Liver (tissue), 9 donors: ENCODE results near the gene CITED1. TPM values are rescaled to one million over a fixed set of nuclear protein-coding genes. Genes with fewer than 3 reads are reported as not detected.

Experiments used
- DNase-seq: peaks from one replicate; pipeline ENCODE4 v3.0.0-alpha.2; 2017; ENCODE audit warnings: low spot score
- H3K27ac ChIP-seq, 2 donors: one replicate each; pipeline ENCODE4 v1.7.0; 2013; ENCODE audit warnings: inconsistent platforms in 2 of 2, low read length in 2 of 2, control low read depth in 1 of 2, low read depth in 1 of 2, mild to moderate bottlenecking in 1 of 2
- H3K27me3 ChIP-seq, 4 donors: one replicate each; pipeline versions ENCODE4 v1.6.1 to v1.7.0; 2013; ENCODE audit warnings: low read length in 3 of 4, inconsistent platforms in 1 of 4, mild to moderate bottlenecking in 1 of 4, moderate library complexity in 1 of 4; ENCODE audit not compliant: control insufficient read depth in 4 of 4, insufficient read depth in 4 of 4
- H3K36me3 ChIP-seq, 4 donors: one replicate each; pipeline versions ENCODE4 v1.6.1 to v1.7.0; 2013; ENCODE audit warnings: low read length in 3 of 4, mild to moderate bottlenecking in 3 of 4, low read depth in 1 of 4, moderate library complexity in 1 of 4; ENCODE audit not compliant: control insufficient read depth in 4 of 4, insufficient read depth in 3 of 4
- H3K4me1 ChIP-seq, 4 donors: one replicate each; pipeline versions ENCODE4 v1.6.1 to v1.7.0; 2013; ENCODE audit warnings: low read length in 3 of 4, mild to moderate bottlenecking in 3 of 4, moderate library complexity in 1 of 4; ENCODE audit not compliant: control insufficient read depth in 4 of 4, insufficient read depth in 4 of 4
- H3K4me3 ChIP-seq, 3 donors: one replicate each; pipeline versions ENCODE4 v1.6.1 to v1.7.0; 2013; ENCODE audit warnings: low read length in 3 of 3, control low read depth in 1 of 3, low read depth in 1 of 3, mild to moderate bottlenecking in 1 of 3
- H3K9ac ChIP-seq, 2 donors: one replicate each; pipeline ENCODE4 v1.7.0; 2013; ENCODE audit warnings: low read length in 2 of 2, mild to moderate bottlenecking in 2 of 2, moderate library complexity in 2 of 2, control low read depth in 1 of 2, low read depth in 1 of 2
- H3K9me3 ChIP-seq, 4 donors: one replicate each; pipeline versions ENCODE4 v1.6.1 to v1.7.0; 2013; ENCODE audit warnings: low read length in 3 of 4; ENCODE audit not compliant: control insufficient read depth in 4 of 4
- EGR1 ChIP-seq, 2 donors: IDR thresholded peaks; 2 replicates each; pipeline ENCODE4 v1.6.1; 2016 to 2018; ENCODE audit warnings: antibody characterized with exemption in 2 of 2, low read depth in 2 of 2
- FOXA1 ChIP-seq: IDR thresholded peaks from 2 replicates; pipeline ENCODE4 v1.6.1; 2016; ENCODE audit warnings: antibody characterized with exemption
- FOXA2 ChIP-seq: IDR thresholded peaks from 2 replicates; pipeline ENCODE4 v1.6.1; 2016; ENCODE audit warnings: antibody characterized with exemption
- GABPA ChIP-seq, 2 donors: IDR thresholded peaks in 1 of 2; conservative IDR thresholded peaks in 1 of 2; 2 replicates each; pipeline ENCODE4 v1.6.1; 2016; ENCODE audit warnings: antibody characterized with exemption in 2 of 2, mild to moderate bottlenecking in 1 of 2, moderate library complexity in 1 of 2
- HNF4A ChIP-seq, 2 donors: conservative IDR thresholded peaks; 2 replicates each; pipeline ENCODE4 v1.6.1; 2016; ENCODE audit warnings: antibody characterized with exemption in 2 of 2, mild to moderate bottlenecking in 2 of 2
- HNF4G ChIP-seq: IDR thresholded peaks from 2 replicates; pipeline ENCODE4 v1.6.1; 2016; ENCODE audit warnings: antibody characterized with exemption
- JUND ChIP-seq, 2 donors: IDR thresholded peaks; 2 replicates each; pipeline ENCODE4 v1.6.1; 2016; ENCODE audit warnings: antibody characterized with exemption in 2 of 2
- NR2F2 ChIP-seq: IDR thresholded peaks from 2 replicates; pipeline ENCODE4 v1.6.1; 2016; ENCODE audit warnings: antibody characterized with exemption
- RAD21 ChIP-seq, 2 donors: IDR thresholded peaks; 2 replicates each; pipeline ENCODE4 v1.6.1; 2016; ENCODE audit warnings: antibody characterized with exemption in 2 of 2, mild to moderate bottlenecking in 2 of 2
- RXRA ChIP-seq, 2 donors: IDR thresholded peaks; 2 replicates each; pipeline ENCODE4 v1.6.1; 2017 to 2018; ENCODE audit warnings: antibody characterized with exemption in 2 of 2, mild to moderate bottlenecking in 1 of 2
- SP1 ChIP-seq: IDR thresholded peaks from 2 replicates; pipeline ENCODE4 v1.6.1; 2018; ENCODE audit warnings: antibody characterized with exemption, mild to moderate bottlenecking
- TAF1 ChIP-seq: conservative IDR thresholded peaks from 2 replicates; pipeline ENCODE4 v1.6.1; 2016; ENCODE audit warnings: antibody characterized with exemption, mild to moderate bottlenecking
- YY1 ChIP-seq: IDR thresholded peaks from 2 replicates; pipeline ENCODE4 v1.6.1; 2016; ENCODE audit warnings: antibody characterized with exemption, mild to moderate bottlenecking
- WGBS: extraction: QIAGEN DNeasy Blood & Tissue Kit; methylation state at CpG from one replicate; pipeline ENCODE4 v1.1.7; 2013; 5-methylcytosine and 5-hydroxymethylcytosine counted together
- polyA plus RNA-seq, 2 donors: library from polyadenylated mRNA; stranded (reverse) in 1 of 2; unstranded in 1 of 2; fragments of 200-250 nt in 1 of 2; fragments of >200 nt in 1 of 2; fragmentation: Nextera tagmentation in 1 of 2; extraction: Ambion mirVana in 1 of 2; gene quantifications; one replicate each; pipeline versions ENCODE4 v1.2.1 to v1.2.3, GENCODE V29; 2013 to 2015
- total RNA-seq, 2 donors: library from RNA; depleted of rRNA; stranded (reverse); fragments of >200 nt; gene quantifications; one replicate each; pipeline ENCODE4 v1.2.3, GENCODE V29; 2014
- TF ChIP-seq, protein P1 (sequence below): IDR thresholded peaks from 2 replicates; pipeline ENCODE4 v1.6.1; 2016; ENCODE audit warnings: antibody characterized with exemption, mild to moderate bottlenecking
- TF ChIP-seq, protein P2 (sequence below): fragments of 150-350 bp; IDR thresholded peaks from 2 replicates; pipeline ENCODE4 v1.5.1; 2017; ENCODE audit warnings: improper control_type of control experiment, low read depth, low read length; ENCODE audit not compliant: missing input control
- TF ChIP-seq, protein P3 (sequence below): IDR thresholded peaks from 2 replicates; pipeline ENCODE4 v1.6.1; 2016; ENCODE audit warnings: antibody characterized with exemption
- TF ChIP-seq, protein P4 (sequence below): IDR thresholded peaks from 2 replicates; pipeline ENCODE4 v1.6.1; 2016; ENCODE audit warnings: antibody characterized with exemption
- TF ChIP-seq, protein P5 (sequence below): IDR thresholded peaks from 2 replicates; pipeline ENCODE4 v1.6.1; 2016; ENCODE audit warnings: antibody characterized with exemption
- donor health status: healthy.
- donor health status: healthy.
- donor health status: healthy.
- donor health status: healthy.
- donor health status: healthy.

CITED1 gene
- total and polyA plus RNA-seq, 4 donors, result 0.09 TPM; not detected in 3

DNA sequence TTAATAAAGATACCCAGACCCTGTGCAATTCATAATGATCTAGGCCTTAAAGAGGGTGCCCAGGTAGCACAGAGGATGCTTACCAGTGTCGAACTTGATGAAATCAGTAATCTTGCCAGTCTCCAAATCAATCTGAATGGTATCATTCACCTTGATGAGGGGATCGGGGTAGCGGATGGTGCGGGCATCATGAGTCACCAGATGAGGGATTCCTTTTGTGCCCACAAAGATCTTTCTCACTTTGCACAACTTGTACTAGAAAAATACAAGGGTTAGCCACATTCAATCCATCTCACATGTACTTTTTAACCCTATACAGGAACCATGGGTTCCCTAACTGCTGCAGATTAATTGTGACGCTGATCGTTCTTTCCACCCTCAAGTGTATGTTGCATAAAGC is 32.0 kb downstream of the CITED1 start:
- WGBS, result 96% methylated on average over 6 of the region's 6 CpGs
- Histone ChIP-seq H3K9ac (no peak overlapping the region), H3K27ac (no peak overlapping the region), H3K36me3 (peaks cover 10 to 67% (median 48%) of the 10 kb centered on the region in 4 donors), H3K9me3 (no peaks in the 10 kb centered on the region), H3K27me3 (no peaks in the 10 kb centered on the region), H3K4me1 (peaks cover 0 to 8% (median 7%) of the 10 kb centered on the region in 4 donors), H3K4me3 (no peak overlapping the region)
- no peak for DNase-seq
- TF ChIP-seq GABPA (IDR thresholded peaks at IDR 0.05 in 1 of 2, conservative IDR thresholded peaks at IDR 0.05 in 1 of 2) (no peak), JUND (IDR thresholded peaks at IDR 0.05) (no peak), HNF4A (conservative IDR thresholded peaks at IDR 0.05) (no peak), HNF4G (no peak), FOXA1 (no peak), YY1 (no peak), RXRA (IDR thresholded peaks at IDR 0.05) (no peak), SP1 (no peak), RAD21 (IDR thresholded peaks at IDR 0.05) (no peak), FOXA2 (no peak)
- TF ChIP-seq, protein P1, sequence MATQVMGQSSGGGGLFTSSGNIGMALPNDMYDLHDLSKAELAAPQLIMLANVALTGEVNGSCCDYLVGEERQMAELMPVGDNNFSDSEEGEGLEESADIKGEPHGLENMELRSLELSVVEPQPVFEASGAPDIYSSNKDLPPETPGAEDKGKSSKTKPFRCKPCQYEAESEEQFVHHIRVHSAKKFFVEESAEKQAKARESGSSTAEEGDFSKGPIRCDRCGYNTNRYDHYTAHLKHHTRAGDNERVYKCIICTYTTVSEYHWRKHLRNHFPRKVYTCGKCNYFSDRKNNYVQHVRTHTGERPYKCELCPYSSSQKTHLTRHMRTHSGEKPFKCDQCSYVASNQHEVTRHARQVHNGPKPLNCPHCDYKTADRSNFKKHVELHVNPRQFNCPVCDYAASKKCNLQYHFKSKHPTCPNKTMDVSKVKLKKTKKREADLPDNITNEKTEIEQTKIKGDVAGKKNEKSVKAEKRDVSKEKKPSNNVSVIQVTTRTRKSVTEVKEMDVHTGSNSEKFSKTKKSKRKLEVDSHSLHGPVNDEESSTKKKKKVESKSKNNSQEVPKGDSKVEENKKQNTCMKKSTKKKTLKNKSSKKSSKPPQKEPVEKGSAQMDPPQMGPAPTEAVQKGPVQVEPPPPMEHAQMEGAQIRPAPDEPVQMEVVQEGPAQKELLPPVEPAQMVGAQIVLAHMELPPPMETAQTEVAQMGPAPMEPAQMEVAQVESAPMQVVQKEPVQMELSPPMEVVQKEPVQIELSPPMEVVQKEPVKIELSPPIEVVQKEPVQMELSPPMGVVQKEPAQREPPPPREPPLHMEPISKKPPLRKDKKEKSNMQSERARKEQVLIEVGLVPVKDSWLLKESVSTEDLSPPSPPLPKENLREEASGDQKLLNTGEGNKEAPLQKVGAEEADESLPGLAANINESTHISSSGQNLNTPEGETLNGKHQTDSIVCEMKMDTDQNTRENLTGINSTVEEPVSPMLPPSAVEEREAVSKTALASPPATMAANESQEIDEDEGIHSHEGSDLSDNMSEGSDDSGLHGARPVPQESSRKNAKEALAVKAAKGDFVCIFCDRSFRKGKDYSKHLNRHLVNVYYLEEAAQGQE, result no peak
- TF ChIP-seq, protein P2, sequence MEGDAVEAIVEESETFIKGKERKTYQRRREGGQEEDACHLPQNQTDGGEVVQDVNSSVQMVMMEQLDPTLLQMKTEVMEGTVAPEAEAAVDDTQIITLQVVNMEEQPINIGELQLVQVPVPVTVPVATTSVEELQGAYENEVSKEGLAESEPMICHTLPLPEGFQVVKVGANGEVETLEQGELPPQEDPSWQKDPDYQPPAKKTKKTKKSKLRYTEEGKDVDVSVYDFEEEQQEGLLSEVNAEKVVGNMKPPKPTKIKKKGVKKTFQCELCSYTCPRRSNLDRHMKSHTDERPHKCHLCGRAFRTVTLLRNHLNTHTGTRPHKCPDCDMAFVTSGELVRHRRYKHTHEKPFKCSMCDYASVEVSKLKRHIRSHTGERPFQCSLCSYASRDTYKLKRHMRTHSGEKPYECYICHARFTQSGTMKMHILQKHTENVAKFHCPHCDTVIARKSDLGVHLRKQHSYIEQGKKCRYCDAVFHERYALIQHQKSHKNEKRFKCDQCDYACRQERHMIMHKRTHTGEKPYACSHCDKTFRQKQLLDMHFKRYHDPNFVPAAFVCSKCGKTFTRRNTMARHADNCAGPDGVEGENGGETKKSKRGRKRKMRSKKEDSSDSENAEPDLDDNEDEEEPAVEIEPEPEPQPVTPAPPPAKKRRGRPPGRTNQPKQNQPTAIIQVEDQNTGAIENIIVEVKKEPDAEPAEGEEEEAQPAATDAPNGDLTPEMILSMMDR, result no peak
- TF ChIP-seq, protein P3, sequence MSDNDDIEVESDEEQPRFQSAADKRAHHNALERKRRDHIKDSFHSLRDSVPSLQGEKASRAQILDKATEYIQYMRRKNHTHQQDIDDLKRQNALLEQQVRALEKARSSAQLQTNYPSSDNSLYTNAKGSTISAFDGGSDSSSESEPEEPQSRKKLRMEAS, result no peak
- TF ChIP-seq, protein P4, sequence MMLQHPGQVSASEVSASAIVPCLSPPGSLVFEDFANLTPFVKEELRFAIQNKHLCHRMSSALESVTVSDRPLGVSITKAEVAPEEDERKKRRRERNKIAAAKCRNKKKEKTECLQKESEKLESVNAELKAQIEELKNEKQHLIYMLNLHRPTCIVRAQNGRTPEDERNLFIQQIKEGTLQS, result no peak
- TF ChIP-seq, protein P5, sequence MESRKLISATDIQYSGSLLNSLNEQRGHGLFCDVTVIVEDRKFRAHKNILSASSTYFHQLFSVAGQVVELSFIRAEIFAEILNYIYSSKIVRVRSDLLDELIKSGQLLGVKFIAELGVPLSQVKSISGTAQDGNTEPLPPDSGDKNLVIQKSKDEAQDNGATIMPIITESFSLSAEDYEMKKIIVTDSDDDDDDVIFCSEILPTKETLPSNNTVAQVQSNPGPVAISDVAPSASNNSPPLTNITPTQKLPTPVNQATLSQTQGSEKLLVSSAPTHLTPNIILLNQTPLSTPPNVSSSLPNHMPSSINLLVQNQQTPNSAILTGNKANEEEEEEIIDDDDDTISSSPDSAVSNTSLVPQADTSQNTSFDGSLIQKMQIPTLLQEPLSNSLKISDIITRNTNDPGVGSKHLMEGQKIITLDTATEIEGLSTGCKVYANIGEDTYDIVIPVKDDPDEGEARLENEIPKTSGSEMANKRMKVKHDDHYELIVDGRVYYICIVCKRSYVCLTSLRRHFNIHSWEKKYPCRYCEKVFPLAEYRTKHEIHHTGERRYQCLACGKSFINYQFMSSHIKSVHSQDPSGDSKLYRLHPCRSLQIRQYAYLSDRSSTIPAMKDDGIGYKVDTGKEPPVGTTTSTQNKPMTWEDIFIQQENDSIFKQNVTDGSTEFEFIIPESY, result no peak

DNA sequence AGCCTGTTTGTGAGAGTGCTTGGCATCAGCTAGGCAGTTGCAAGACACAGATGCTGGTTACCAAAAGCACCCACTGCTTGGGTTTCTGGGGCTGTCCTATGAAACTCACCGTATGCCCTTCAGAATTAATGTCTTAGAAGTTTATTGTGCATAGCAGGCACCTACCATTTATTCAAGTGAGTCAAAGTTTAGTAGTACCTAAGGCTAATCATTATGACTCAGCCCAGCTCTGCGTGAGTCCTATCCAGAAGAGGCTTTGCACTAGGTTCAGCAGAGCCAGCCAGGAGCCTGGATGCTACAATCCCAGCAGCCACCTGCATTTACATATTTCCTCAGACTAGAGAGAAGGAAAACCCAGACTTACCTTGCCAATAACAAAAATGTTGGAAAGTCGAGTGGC is 32.8 kb downstream of the CITED1 start:
- H3K4me1 ChIP-seq, result peaks cover 0 to 8% (median 7%) of the 10 kb centered on the region in 4 donors
- H3K27me3 ChIP-seq, result no peaks in the 10 kb centered on the region
- H3K9ac ChIP-seq, result no peak overlapping the region
- WGBS, result 87% methylated on average over 3 of the region's 3 CpGs
- no peak for DNase-seq
- no peak overlapping the region for H3K27ac ChIP-seq
- H3K36me3 ChIP-seq, result peaks cover 11 to 76% (median 53%) of the 10 kb centered on the region in 4 donors
- no peaks in the 10 kb centered on the region for H3K9me3 ChIP-seq
- no peak overlapping the region for H3K4me3 ChIP-seq
- no peak for TF ChIP-seq EGR1 (IDR thresholded peaks at IDR 0.05; ENCODE audit: low read depth in 2 of 2)
- no peak for TF ChIP-seq FOXA2
- TF ChIP-seq, protein P3, result no peak
- no peak for TF ChIP-seq NR2F2
- no peak for TF ChIP-seq TAF1
- TF ChIP-seq, protein P4, result no peak
- TF ChIP-seq SP1, result no peak
- TF ChIP-seq, protein P5, result no peak
- no peak for TF ChIP-seq YY1
- TF ChIP-seq, protein P2, result no peak
- TF ChIP-seq HNF4A (conservative IDR thresholded peaks at IDR 0.05), result no peak
- no peak for TF ChIP-seq HNF4G
- no peak for TF ChIP-seq FOXA1
- no peak for TF ChIP-seq JUND (IDR thresholded peaks at IDR 0.05)
